ENCODE results near the gene EPHB6. TPM values are rescaled to one million over a fixed set of nuclear protein-coding genes. Genes with fewer than 3 reads are reported as not detected.

Gene EPHB6
- total RNA-seq, 4 donors from 2014 or later = 0.53 to 19.0 (median 5.5) TPM

DNA sequence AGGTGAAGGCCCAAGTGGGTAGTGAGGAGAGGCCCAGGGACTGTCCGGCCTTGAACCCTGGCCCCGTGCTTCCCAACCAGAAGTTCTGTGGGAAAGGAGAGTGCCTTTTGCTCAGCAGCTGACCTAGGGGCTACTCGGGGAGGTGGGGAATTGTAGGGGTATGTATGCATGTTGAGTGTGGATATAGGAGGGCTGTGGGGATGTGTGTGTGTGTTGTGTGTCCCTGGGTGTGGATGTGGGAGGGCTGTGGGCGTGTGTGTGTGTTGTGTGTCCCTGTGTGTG lies 12.2 kb downstream of the EPHB6 start:
- no peak for TF ChIP-seq POLR2A (IDR thresholded peaks at IDR 0.05)
- TF ChIP-seq, protein P1, sequence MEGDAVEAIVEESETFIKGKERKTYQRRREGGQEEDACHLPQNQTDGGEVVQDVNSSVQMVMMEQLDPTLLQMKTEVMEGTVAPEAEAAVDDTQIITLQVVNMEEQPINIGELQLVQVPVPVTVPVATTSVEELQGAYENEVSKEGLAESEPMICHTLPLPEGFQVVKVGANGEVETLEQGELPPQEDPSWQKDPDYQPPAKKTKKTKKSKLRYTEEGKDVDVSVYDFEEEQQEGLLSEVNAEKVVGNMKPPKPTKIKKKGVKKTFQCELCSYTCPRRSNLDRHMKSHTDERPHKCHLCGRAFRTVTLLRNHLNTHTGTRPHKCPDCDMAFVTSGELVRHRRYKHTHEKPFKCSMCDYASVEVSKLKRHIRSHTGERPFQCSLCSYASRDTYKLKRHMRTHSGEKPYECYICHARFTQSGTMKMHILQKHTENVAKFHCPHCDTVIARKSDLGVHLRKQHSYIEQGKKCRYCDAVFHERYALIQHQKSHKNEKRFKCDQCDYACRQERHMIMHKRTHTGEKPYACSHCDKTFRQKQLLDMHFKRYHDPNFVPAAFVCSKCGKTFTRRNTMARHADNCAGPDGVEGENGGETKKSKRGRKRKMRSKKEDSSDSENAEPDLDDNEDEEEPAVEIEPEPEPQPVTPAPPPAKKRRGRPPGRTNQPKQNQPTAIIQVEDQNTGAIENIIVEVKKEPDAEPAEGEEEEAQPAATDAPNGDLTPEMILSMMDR (IDR thresholded peaks at IDR 0.05) = no peak
- no peaks in the 10 kb centered on the region for H3K36me3 ChIP-seq
- no peak overlapping the region for H3K4me3 ChIP-seq
- H3K4me1 ChIP-seq = no peaks in the 10 kb centered on the region
- H3K27ac ChIP-seq = no peak overlapping the region
- DNase-seq = no peak
- H3K27me3 ChIP-seq = no peaks in the 10 kb centered on the region
- H3K9me3 ChIP-seq = no peaks in the 10 kb centered on the region

DNA sequence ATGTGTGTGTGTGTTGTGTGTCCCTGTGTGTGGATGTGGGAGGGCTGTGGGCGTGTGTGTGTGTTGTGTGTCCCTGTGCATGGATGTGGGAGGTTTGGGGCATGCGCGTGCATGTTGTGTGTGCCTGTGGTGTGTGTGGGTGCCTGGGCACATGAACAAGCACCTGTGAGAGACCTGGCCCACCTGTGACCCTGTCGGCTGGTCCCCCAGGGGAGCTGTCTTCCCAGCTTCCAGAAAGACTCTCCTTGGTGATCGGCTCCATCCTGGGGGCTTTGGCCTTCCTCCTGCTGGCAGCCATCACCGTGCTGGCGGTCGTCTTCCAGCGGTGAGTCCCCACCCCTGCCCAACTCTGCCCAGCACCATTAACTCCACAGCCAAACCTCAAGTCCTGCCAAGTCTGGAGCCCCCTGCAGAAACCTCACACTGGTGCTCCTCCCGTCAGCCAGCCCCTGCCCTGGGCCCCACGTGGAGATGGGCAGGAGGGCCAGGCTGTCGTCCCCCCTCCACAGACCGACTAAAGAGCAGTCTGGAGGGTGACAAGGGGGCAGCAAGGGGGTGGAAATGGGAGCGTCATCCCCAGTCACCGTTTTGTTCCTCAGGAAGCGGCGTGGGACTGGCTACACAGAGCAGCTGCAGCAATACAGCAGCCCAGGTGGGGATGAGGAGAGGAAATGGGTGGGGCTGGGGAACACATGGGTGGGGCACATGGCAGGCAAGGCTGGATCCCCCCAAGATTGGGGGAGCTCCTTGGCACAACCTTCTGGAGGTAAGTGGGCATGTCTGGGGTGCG lies 12.7 kb downstream of the EPHB6 start:
- Histone ChIP-seq H3K9me3 (no peaks in the 10 kb centered on the region), H3K27ac (no peak overlapping the region), H3K4me1 (no peaks in the 10 kb centered on the region), H3K36me3 (no peaks in the 10 kb centered on the region), H3K4me3 (no peak overlapping the region), H3K27me3 (no peaks in the 10 kb centered on the region)
- TF ChIP-seq POLR2A (IDR thresholded peaks at IDR 0.05) = no peak
- TF ChIP-seq, protein P1 (IDR thresholded peaks at IDR 0.05) = no peak
- no peak for DNase-seq

DNA sequence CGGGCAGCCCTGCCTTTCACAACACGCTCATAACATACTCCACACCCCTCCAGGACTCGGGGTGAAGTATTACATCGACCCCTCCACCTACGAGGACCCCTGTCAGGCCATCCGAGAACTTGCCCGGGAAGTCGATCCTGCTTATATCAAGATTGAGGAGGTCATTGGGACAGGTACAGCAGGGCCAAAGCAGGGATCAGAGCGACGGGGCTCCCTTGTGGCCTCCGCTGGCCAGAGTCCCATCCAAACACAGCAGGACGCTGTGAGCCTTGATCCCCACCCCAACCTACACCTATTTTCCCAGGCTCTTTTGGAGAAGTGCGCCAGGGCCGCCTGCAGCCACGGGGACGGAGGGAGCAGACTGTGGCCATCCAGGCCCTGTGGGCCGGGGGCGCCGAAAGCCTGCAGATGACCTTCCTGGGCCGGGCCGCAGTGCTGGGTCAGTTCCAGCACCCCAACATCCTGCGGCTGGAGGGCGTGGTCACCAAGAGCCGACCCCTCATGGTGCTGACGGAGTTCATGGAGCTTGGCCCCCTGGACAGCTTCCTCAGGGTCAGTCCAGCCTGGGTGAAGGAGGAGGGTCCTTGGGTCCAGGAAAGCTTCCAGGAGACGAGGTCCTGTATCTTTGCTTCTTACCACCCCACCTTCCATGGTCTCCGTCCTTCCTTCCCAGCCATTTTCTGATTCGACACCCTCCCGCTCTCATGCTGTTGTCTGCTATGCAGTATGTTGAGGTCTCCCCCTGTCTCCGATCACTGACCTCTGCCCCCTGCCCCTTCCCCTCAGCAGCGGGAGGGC lies 13.5 kb downstream of the EPHB6 start:
- Histone ChIP-seq H3K4me3 (no peak overlapping the region), H3K27me3 (no peaks in the 10 kb centered on the region), H3K36me3 (no peaks in the 10 kb centered on the region), H3K9me3 (no peaks in the 10 kb centered on the region), H3K27ac (no peak overlapping the region), H3K4me1 (no peaks in the 10 kb centered on the region)
- TF ChIP-seq POLR2A (IDR thresholded peaks at IDR 0.05) = no peak
- TF ChIP-seq, protein P1 (IDR thresholded peaks at IDR 0.05) = no peak
- no peak for DNase-seq

DNA sequence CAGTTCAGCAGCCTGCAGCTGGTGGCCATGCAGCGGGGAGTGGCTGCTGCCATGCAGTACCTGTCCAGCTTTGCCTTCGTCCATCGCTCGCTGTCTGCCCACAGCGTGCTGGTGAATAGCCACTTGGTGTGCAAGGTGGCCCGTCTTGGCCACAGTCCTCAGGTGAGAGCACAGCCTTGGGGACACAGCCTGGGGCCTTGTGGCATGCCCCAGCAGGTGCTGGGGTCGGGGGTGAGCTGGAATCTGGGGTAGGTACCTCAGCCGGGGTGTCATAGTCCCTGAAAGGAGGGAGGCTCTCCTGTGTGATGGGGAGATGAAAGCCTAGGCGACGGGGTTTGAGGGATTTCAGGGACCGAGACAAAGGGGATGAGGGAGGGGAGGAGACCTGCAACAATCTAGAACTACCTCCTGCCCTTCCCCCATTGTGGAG lies 14.1 kb downstream of the EPHB6 start:
- Histone ChIP-seq H3K36me3 (no peaks in the 10 kb centered on the region), H3K4me1 (no peaks in the 10 kb centered on the region), H3K27me3 (no peaks in the 10 kb centered on the region), H3K4me3 (no peak overlapping the region), H3K9me3 (no peaks in the 10 kb centered on the region), H3K27ac (no peak overlapping the region)
- TF ChIP-seq, protein P1 (IDR thresholded peaks at IDR 0.05) = no peak
- TF ChIP-seq POLR2A (IDR thresholded peaks at IDR 0.05) = no peak
- peak in 1 of 3 donors; percentile 2 for DNase-seq

DNA sequence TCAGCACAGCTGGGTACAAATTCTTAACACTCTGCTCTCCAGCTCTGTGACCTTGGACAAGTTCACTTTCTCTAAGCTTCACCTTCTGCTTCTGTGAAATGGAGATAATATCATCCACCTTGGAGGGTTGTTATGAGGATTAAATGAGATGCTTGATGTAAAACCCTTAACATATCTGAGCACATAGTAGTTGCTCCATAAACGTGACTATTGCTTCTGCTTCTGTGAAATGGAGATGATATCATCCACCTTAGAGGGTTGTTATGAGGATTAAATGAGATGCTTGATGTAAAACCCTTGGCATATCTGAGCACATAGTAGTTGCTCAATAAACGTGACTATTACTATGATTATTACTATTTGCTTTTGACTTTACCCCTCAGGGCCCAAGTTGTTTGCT lies 14.6 kb downstream of the EPHB6 start:
- Histone ChIP-seq H3K4me3 (no peak overlapping the region), H3K27ac (no peak overlapping the region), H3K4me1 (no peaks in the 10 kb centered on the region), H3K27me3 (no peaks in the 10 kb centered on the region), H3K9me3 (no peaks in the 10 kb centered on the region), H3K36me3 (no peaks in the 10 kb centered on the region)
- DNase-seq = no peak
- TF ChIP-seq, protein P1 (IDR thresholded peaks at IDR 0.05) = no peak
- TF ChIP-seq POLR2A (IDR thresholded peaks at IDR 0.05) = no peak
